NCI-H2227 treated with DMSO at 0.1 percent for 48 hours (cell line): ENCODE measurements around the gene DYNC1I1.

Experiments
- DNase-seq: peaks from one replicate; lab custom pipeline; 2025; lab: John Stamatoyannopoulos, UW

Gene DYNC1I1

DNA sequence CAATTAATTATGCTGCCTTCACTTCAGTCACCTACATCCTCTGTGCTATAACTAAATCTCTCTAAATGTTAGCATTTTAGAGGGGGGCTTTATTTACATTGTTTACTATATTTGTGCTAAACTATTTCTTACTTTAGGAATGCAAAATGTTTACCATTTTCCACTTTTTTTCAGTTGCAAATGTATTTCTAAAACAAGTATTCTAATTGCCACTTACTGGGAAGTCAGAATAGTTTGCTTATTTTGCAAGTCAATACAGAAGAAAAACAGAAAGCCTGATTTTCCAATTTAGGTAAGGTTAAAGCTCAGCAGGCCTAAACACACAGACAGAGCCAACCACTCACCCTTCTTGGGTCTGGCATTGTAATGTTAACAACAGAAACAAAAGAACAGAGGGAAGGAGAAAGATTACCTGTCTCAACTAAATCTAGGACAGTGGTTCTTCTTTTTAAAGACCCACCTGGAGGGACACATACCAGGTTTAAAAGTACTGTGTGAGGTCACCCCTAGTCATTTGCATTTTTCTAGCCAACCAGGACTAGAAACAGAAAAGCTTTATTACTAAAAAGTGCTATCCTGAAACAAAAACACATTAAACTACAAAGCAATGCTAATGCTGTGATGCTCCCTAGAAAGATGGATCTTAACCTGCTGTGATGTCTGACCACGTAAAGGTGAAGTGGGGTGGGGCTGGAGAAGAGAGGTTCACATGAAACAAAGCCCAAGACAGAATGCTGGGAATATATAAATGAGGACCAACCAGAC is 371.3 kb downstream of the DYNC1I1 start:
- DNase-seq = no peak

DNA sequence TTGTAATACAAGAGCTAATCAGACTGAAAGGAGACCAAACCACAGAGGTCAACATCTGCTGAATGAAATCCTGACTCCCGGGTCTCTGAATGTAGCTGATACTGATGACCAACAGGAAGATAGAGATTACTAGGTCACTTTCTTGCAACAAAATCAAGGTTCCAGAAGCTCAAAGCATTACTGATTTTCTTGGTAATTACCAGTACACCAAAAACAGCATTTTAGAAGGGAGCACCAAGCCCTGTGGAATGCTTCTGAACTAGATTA is 371.8 kb downstream of the DYNC1I1 start:
- DNase-seq = no peak
